K562 (cell line): ENCODE data around the gene SPINK5.

Experiments used
- CBX3 ChIP-seq, 2 experiments: IDR thresholded peaks; 1 replicate in 1 of 2; 2 replicates in 1 of 2; pipeline ENCODE4 v1.6.1; 2012; ENCODE audit warnings: inconsistent platforms in 2 of 2, low read length in 2 of 2, borderline replicate concordance in 1 of 2, control low read depth in 1 of 2
- CC2D1A ChIP-seq: fragments of 450-650 bp; IDR thresholded peaks from 2 replicates; pipeline ENCODE4 v1.6.1; 2017; ENCODE audit warnings: mild to moderate bottlenecking
- FOSL1 ChIP-seq: fragments of 200-800 bp; sonication (Bioruptor generic); conservative IDR thresholded peaks from 2 replicates; pipeline ENCODE4 v1.6.1; 2016; ENCODE audit warnings: missing genetic modification characterization, missing compliant biosample characterization
- GTF2F1 ChIP-seq: IDR thresholded peaks from 2 replicates; pipeline ENCODE4 v1.6.1; 2011; ENCODE audit warnings: low read depth, low read length, improper control_type of control experiment
- NFE2L1 ChIP-seq: fragments of 450-650 bp; IDR thresholded peaks from 2 replicates; pipeline ENCODE4 v1.6.1; 2016; ENCODE audit warnings: missing genetic modification characterization, low read depth, mild to moderate bottlenecking, missing compliant biosample characterization, moderate library complexity, borderline replicate concordance
- POLR2A ChIP-seq: fragments of 450-650 bp; conservative IDR thresholded peaks from 2 replicates; pipeline ENCODE4 v1.6.1; 2016
- SMAD3 ChIP-seq: fragments of 450-650 bp; formaldehyde crosslinking; conservative IDR thresholded peaks from 2 replicates; pipeline ENCODE4 v1.4.0; 2020; ENCODE audit warnings: mild to moderate bottlenecking
- SP1 ChIP-seq: sonication (generic); formaldehyde crosslinking; IDR thresholded peaks from 2 replicates; pipeline ENCODE4 v1.8.1; 2022; ENCODE audit warnings: mild to moderate bottlenecking, missing genetic modification reagents
- TF ChIP-seq, protein P1 (sequence below), 3 experiments: IDR thresholded peaks in 2 of 3; conservative IDR thresholded peaks in 1 of 3; 2 replicates each; pipeline ENCODE4 v1.5.1; 2011 to 2012; ENCODE audit warnings: low read length in 3 of 3, mild to moderate bottlenecking in 3 of 3, control low read depth in 2 of 3, improper control_type of control experiment in 1 of 3, inconsistent platforms in 1 of 3, low read depth in 1 of 3, mixed read lengths in 1 of 3, moderate library complexity in 1 of 3; ENCODE audit not compliant: insufficient read depth in 2 of 3
- TF ChIP-seq, protein P2 (sequence below): sonication (generic); formaldehyde crosslinking; IDR thresholded peaks from 2 replicates; pipeline ENCODE4 v1.8.0; 2022; ENCODE audit warnings: mild to moderate bottlenecking, missing genetic modification reagents

DNA sequence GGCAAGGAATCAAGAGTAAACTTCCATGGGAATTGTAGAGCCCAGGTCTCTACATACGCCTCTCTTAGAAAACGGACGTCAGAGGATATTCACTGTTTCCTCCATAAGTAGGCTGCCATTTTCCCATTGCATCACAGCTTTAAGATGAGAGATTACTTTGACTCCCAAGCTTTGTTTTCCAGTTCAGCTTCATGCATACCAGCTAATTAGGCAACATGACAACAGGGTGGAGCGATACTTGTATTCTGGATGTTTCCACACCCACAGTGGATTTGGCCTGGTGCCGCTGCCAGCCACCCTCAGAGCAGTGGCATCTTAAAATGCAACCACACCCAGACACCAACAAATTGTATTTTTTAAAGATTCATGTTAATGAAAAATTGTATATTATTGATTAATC is 20.9 kb upstream of the SPINK5 start:
- TF ChIP-seq GTF2F1 (no peak), SMAD3 (CRISPR knock-in tag) (no peak), SP1 (CRISPR knock-in tag) (no peak), NFE2L1 (tag) (no peak), FOSL1 (tag) (no peak), POLR2A (no peak), CC2D1A (no peak), CBX3 (IDR thresholded peaks at IDR 0.05; ENCODE audit: borderline replicate concordance in 1 of 2, low read length in 2 of 2) (no peak)
- TF ChIP-seq, protein P1, sequence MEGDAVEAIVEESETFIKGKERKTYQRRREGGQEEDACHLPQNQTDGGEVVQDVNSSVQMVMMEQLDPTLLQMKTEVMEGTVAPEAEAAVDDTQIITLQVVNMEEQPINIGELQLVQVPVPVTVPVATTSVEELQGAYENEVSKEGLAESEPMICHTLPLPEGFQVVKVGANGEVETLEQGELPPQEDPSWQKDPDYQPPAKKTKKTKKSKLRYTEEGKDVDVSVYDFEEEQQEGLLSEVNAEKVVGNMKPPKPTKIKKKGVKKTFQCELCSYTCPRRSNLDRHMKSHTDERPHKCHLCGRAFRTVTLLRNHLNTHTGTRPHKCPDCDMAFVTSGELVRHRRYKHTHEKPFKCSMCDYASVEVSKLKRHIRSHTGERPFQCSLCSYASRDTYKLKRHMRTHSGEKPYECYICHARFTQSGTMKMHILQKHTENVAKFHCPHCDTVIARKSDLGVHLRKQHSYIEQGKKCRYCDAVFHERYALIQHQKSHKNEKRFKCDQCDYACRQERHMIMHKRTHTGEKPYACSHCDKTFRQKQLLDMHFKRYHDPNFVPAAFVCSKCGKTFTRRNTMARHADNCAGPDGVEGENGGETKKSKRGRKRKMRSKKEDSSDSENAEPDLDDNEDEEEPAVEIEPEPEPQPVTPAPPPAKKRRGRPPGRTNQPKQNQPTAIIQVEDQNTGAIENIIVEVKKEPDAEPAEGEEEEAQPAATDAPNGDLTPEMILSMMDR (IDR thresholded peaks at IDR 0.05 in 2 of 3, conservative IDR thresholded peaks at IDR 0.05 in 1 of 3; ENCODE audit: insufficient read depth in 2 of 3, low read depth in 1 of 3, low read length in 3 of 3) = no peak
- TF ChIP-seq, protein P2, sequence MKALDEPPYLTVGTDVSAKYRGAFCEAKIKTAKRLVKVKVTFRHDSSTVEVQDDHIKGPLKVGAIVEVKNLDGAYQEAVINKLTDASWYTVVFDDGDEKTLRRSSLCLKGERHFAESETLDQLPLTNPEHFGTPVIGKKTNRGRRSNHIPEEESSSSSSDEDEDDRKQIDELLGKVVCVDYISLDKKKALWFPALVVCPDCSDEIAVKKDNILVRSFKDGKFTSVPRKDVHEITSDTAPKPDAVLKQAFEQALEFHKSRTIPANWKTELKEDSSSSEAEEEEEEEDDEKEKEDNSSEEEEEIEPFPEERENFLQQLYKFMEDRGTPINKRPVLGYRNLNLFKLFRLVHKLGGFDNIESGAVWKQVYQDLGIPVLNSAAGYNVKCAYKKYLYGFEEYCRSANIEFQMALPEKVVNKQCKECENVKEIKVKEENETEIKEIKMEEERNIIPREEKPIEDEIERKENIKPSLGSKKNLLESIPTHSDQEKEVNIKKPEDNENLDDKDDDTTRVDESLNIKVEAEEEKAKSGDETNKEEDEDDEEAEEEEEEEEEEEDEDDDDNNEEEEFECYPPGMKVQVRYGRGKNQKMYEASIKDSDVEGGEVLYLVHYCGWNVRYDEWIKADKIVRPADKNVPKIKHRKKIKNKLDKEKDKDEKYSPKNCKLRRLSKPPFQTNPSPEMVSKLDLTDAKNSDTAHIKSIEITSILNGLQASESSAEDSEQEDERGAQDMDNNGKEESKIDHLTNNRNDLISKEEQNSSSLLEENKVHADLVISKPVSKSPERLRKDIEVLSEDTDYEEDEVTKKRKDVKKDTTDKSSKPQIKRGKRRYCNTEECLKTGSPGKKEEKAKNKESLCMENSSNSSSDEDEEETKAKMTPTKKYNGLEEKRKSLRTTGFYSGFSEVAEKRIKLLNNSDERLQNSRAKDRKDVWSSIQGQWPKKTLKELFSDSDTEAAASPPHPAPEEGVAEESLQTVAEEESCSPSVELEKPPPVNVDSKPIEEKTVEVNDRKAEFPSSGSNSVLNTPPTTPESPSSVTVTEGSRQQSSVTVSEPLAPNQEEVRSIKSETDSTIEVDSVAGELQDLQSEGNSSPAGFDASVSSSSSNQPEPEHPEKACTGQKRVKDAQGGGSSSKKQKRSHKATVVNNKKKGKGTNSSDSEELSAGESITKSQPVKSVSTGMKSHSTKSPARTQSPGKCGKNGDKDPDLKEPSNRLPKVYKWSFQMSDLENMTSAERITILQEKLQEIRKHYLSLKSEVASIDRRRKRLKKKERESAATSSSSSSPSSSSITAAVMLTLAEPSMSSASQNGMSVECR = no peak
